Panc1 (cell line): ENCODE results near the gene CD99. TPM values are rescaled to one million over a fixed set of nuclear protein-coding genes. Genes with fewer than 3 reads are reported as not detected.

Source experiments
- ATAC-seq: fragments of 200-7000 bp; cut with Tn5 transposase; 2 replicates; pipeline ENCODE4 v1.9.1; 2020; ENCODE audit warnings: mild to moderate bottlenecking, moderate library complexity
- BruUV-seq: library from RNA; stranded (reverse); fragments of 400-500 nt; replicated peaks from 2 replicates; lab custom pipeline; 2021; lab: Mats Ljungman, UMichigan
- CTCF ChIA-PET: fragments of 300-600 bp; sonication (Branson Sonifier 250); formaldehyde crosslinking; loops from one replicate; lab custom pipeline; 2022; ENCODE audit warnings: antibody characterized with exemption; lab: Charles Lee
- POLR2A ChIA-PET: fragments of 300-600 bp; sonication (Branson Sonifier 250); formaldehyde crosslinking; loops from one replicate; lab custom pipeline; 2022; ENCODE audit warnings: antibody characterized with exemption; lab: Charles Lee
- DNase-seq: peaks from one replicate; pipeline ENCODE4 v3.0.0-alpha.2; 2010; ENCODE audit warnings: low read depth, low spot score
- H3K27ac ChIP-seq: 2 replicates; pipeline ENCODE4 v1.5.1; 2011; ENCODE audit warnings: mild to moderate bottlenecking, low read length, inconsistent platforms
- H3K27me3 ChIP-seq: fragments of 200-500 bp; sonication (Bioruptor generic); 2 replicates; pipeline ENCODE4 v1.6.0; 2014; ENCODE audit warnings: low read length, inconsistent platforms; ENCODE audit not compliant: control insufficient read depth, insufficient read depth
- H3K36me3 ChIP-seq: fragments of 200-500 bp; sonication (Bioruptor generic); 2 replicates; pipeline ENCODE4 v1.5.1; 2014; ENCODE audit warnings: inconsistent platforms, mild to moderate bottlenecking, low read length, moderate library complexity; ENCODE audit not compliant: control insufficient read depth, insufficient read depth
- H3K4me1 ChIP-seq: 2 replicates; pipeline ENCODE4 v1.5.1; 2011; ENCODE audit warnings: inconsistent platforms, mild to moderate bottlenecking, low read length, moderate library complexity; ENCODE audit not compliant: control insufficient read depth, insufficient read depth
- H3K4me3 ChIP-seq, 2 experiments: 2 replicates each; pipeline ENCODE4 v1.5.1; 2011 to 2012; ENCODE audit warnings: low read depth in 2 of 2, low read length in 2 of 2, mild to moderate bottlenecking in 2 of 2, inconsistent platforms in 1 of 2, moderate library complexity in 1 of 2
- H3K9me3 ChIP-seq: fragments of 200-500 bp; sonication (Bioruptor generic); 2 replicates; pipeline ENCODE4 v1.5.1; 2014; ENCODE audit warnings: low read depth, mild to moderate bottlenecking, inconsistent platforms, low read length, moderate library complexity; ENCODE audit not compliant: control insufficient read depth, insufficient read depth
- POLR2AphosphoS5 ChIP-seq: IDR thresholded peaks from 2 replicates; pipeline ENCODE4 v1.6.1; 2012; ENCODE audit warnings: mild to moderate bottlenecking, low read depth, low read length, moderate library complexity
- REST ChIP-seq, 2 experiments: IDR thresholded peaks; 2 replicates each; pipeline ENCODE4 v1.6.1; 2011 to 2012; ENCODE audit warnings: low read depth in 2 of 2, control low read depth in 1 of 2, low read length in 1 of 2, mild to moderate bottlenecking in 1 of 2, moderate library complexity in 1 of 2; ENCODE audit not compliant: insufficient read depth in 1 of 2
- TCF7L2 ChIP-seq: IDR thresholded peaks from 2 replicates; pipeline ENCODE4 v1.6.1; 2011; ENCODE audit warnings: mild to moderate bottlenecking, low read depth, low read length, inconsistent platforms
- in situ Hi-C: cut with HindIII; loops from 2 replicates; pipeline ENCODE4 v1.10.0; 2016; ENCODE audit warnings: low sequenced_read_pairs, low pct_unique_long_range_greater_than_20kb
- intact Hi-C: fragments of 100-400 bp; cut with micrococcal nuclease; formaldehyde crosslinking; loops from one replicate; pipeline ENCODE4 v1.10.0; 2022; ENCODE audit not compliant: unreplicated experiment
- total RNA-seq: library from RNA; stranded (reverse); gene quantifications from one replicate; pipeline ENCODE4 v1.2.1, GENCODE V29; 2021; ENCODE audit not compliant: unreplicated experiment
- TF ChIP-seq, protein P1 (sequence below): fragments of 450-650 bp; IDR thresholded peaks from 2 replicates; pipeline ENCODE4 v1.5.1; 2017; ENCODE audit warnings: mild to moderate bottlenecking

CD99 gene
- total RNA-seq, 1 experiment from 2014 or later = 67.6 TPM

GRCh38 chrX:2684256-2684655, 6.8 kb upstream of the CD99 start:
- in situ Hi-C loops (no loop called here), intact Hi-C loops (no loop called here)
- no TSS peak for BruUV-seq
- Histone ChIP-seq H3K27me3 (no peaks in the 10 kb centered on the region), H3K9me3 (no peaks in the 10 kb centered on the region), H3K4me3 (no peak overlapping the region), H3K36me3 (no peaks in the 10 kb centered on the region), H3K4me1 (no peaks in the 10 kb centered on the region), H3K27ac (no peak overlapping the region)
- TF ChIP-seq TCF7L2 = no peak
- no peak for TF ChIP-seq REST (IDR thresholded peaks at IDR 0.05; ENCODE audit: insufficient read depth in 1 of 2, low read depth in 2 of 2, low read length in 1 of 2)
- TF ChIP-seq, protein P1, sequence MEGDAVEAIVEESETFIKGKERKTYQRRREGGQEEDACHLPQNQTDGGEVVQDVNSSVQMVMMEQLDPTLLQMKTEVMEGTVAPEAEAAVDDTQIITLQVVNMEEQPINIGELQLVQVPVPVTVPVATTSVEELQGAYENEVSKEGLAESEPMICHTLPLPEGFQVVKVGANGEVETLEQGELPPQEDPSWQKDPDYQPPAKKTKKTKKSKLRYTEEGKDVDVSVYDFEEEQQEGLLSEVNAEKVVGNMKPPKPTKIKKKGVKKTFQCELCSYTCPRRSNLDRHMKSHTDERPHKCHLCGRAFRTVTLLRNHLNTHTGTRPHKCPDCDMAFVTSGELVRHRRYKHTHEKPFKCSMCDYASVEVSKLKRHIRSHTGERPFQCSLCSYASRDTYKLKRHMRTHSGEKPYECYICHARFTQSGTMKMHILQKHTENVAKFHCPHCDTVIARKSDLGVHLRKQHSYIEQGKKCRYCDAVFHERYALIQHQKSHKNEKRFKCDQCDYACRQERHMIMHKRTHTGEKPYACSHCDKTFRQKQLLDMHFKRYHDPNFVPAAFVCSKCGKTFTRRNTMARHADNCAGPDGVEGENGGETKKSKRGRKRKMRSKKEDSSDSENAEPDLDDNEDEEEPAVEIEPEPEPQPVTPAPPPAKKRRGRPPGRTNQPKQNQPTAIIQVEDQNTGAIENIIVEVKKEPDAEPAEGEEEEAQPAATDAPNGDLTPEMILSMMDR = no peak
- no peak for TF ChIP-seq POLR2AphosphoS5
- DNase-seq (no peak), ATAC-seq (no peak)
- ChIA-PET CTCF (no interaction called here), POLR2A (no interaction called here)

DNA sequence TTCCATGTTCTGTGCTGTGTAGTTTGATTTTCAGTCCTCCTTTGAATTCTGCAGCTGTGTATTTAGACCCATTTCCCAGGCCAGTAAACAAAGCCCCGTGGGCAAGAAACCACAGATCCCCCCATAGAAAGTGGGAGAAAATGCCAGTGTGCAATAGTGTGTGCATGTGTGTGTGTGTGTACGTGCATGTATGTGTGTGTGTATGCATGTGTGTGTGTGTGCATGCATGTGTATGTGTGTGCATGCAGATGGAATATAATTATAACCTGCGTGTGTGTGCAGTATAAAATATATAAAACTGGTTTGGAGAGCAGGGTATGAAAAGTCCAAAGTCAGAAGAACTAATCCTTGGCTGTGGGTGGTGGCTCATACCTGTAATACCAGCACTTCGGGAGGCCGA, 5.2 kb upstream of the CD99 start:
- no peak overlapping the region for H3K4me3 ChIP-seq
- intact Hi-C loops = no loop called here
- H3K4me1 ChIP-seq = no peaks in the 10 kb centered on the region
- H3K9me3 ChIP-seq = no peaks in the 10 kb centered on the region
- no TSS peak for BruUV-seq
- H3K36me3 ChIP-seq = no peaks in the 10 kb centered on the region
- DNase-seq (no peak), ATAC-seq (no peak)
- no peak overlapping the region for H3K27ac ChIP-seq
- no peaks in the 10 kb centered on the region for H3K27me3 ChIP-seq
- ChIA-PET CTCF (no interaction called here), POLR2A (no interaction called here)
- in situ Hi-C loops = no loop called here
- TF ChIP-seq REST (IDR thresholded peaks at IDR 0.05; ENCODE audit: insufficient read depth in 1 of 2, low read depth in 2 of 2, low read length in 1 of 2) = no peak
